Tibial nerve (tissue), 4 donors: Measurements from ENCODE around the gene SCN4B. TPM values are rescaled to one million over a fixed set of nuclear protein-coding genes. Genes with fewer than 3 reads are reported as not detected.

Source experiments
- DNase-seq, 2 donors: peaks; one replicate each; pipeline ENCODE4 v3.0.0-alpha.2; 2019; ENCODE audit warnings: low spot score in 2 of 2
- H3K27ac ChIP-seq, 4 donors: fragments of 200-600 bp; sonication (generic) in 3 of 4; one replicate each; pipeline ENCODE4 v1.5.1; 2017 to 2019; ENCODE audit warnings: mild to moderate bottlenecking in 1 of 4
- H3K27me3 ChIP-seq, 2 donors: fragments of 200-600 bp; sonication (generic) in 1 of 2; one replicate each; pipeline versions ENCODE4 v1.5.1 to v1.6.0; 2017 to 2019
- H3K36me3 ChIP-seq, 3 donors: fragments of 200-600 bp; sonication (generic); one replicate each; pipeline ENCODE4 v1.5.1; 2018 to 2019
- H3K4me1 ChIP-seq, 4 donors: fragments of 200-600 bp; sonication (generic) in 3 of 4; one replicate each; pipeline ENCODE4 v1.5.1; 2017 to 2019
- H3K4me3 ChIP-seq, 4 donors: fragments of 200-600 bp; sonication (generic) in 3 of 4; one replicate each; pipeline ENCODE4 v1.5.1; 2017 to 2019; ENCODE audit warnings: mild to moderate bottlenecking in 1 of 4, moderate library complexity in 1 of 4
- H3K9me3 ChIP-seq, 4 donors: fragments of 200-600 bp; sonication (generic) in 3 of 4; one replicate each; pipeline ENCODE4 v1.5.1; 2017 to 2019
- EP300 ChIP-seq, 2 donors: sonication (generic); formaldehyde crosslinking; IDR thresholded peaks; one replicate each; pipeline ENCODE4 v1.6.1; 2017; ENCODE audit warnings: antibody characterized with exemption in 2 of 2, mild to moderate bottlenecking in 1 of 2
- POLR2A ChIP-seq, 2 donors: fragments of 450-650 bp; IDR thresholded peaks; one replicate each; pipeline ENCODE4 v1.6.1; 2017; ENCODE audit warnings: antibody characterized with exemption in 2 of 2, mild to moderate bottlenecking in 2 of 2, moderate library complexity in 2 of 2
- WGBS, 2 donors: methylation state at CpG; one replicate each; pipeline ENCODE4 v1.1.5; 2018; 5-methylcytosine and 5-hydroxymethylcytosine counted together
- total RNA-seq, 4 donors: library from RNA; depleted of rRNA; stranded (reverse); fragments of >200 nt; gene quantifications; one replicate each; pipeline ENCODE4 v1.1.0, GENCODE V29; 2016
- TF ChIP-seq, protein P1 (sequence below), 5 experiments: fragments of 200-600 bp in 3 of 5; fragments of 450-650 bp in 2 of 5; sonication (generic) in 3 of 5; IDR thresholded peaks; one replicate each; pipeline ENCODE4 v1.5.1; 2016 to 2019; ENCODE audit warnings: antibody characterized with exemption in 5 of 5, mild to moderate bottlenecking in 3 of 5, moderate library complexity in 2 of 5

Gene SCN4B
- total RNA-seq, 4 donors from 2014 or later = 0.66 to 4.1 (median 1.1) TPM

DNA sequence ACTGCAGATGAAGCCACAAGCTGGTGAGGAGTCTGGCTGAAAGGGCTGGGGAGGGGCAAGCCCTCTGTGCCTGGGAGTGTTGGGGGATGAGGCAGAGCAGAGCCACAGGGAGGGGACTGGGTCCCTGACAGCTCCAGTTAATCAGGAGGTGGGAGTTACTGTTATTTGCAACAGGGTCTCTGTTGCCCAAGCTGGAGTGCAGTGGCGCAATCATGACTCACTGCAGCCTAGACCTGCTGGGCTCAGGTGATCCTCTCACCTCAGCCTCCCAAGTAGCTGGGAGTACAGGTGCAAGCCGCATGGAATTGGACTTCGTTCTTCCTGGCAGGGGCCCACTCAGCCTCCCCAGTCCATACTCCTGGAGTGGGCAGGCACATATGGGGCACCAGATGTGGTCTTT is 16.1 kb upstream of the SCN4B start:
- Histone ChIP-seq H3K4me3 (no peak overlapping the region), H3K9me3 (no peaks in the 10 kb centered on the region), H3K36me3 (peaks cover 0 to 5% (median 0%) of the 10 kb centered on the region in 3 donors), H3K27ac (no peak overlapping the region), H3K4me1 (peaks cover 0 to 12% (median 0%) of the 10 kb centered on the region in 4 donors), H3K27me3 (peaks cover 0 to 16% of the 10 kb centered on the region in 2 donors)
- no peak for DNase-seq
- no peak for TF ChIP-seq EP300 (IDR thresholded peaks at IDR 0.05)
- TF ChIP-seq POLR2A (IDR thresholded peaks at IDR 0.05) = no peak
- TF ChIP-seq, protein P1, sequence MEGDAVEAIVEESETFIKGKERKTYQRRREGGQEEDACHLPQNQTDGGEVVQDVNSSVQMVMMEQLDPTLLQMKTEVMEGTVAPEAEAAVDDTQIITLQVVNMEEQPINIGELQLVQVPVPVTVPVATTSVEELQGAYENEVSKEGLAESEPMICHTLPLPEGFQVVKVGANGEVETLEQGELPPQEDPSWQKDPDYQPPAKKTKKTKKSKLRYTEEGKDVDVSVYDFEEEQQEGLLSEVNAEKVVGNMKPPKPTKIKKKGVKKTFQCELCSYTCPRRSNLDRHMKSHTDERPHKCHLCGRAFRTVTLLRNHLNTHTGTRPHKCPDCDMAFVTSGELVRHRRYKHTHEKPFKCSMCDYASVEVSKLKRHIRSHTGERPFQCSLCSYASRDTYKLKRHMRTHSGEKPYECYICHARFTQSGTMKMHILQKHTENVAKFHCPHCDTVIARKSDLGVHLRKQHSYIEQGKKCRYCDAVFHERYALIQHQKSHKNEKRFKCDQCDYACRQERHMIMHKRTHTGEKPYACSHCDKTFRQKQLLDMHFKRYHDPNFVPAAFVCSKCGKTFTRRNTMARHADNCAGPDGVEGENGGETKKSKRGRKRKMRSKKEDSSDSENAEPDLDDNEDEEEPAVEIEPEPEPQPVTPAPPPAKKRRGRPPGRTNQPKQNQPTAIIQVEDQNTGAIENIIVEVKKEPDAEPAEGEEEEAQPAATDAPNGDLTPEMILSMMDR (IDR thresholded peaks at IDR 0.05) = no peak
- 78 to 94% methylated on average over 2 to 3 of the region's 3 CpGs for WGBS, 2 donors

DNA sequence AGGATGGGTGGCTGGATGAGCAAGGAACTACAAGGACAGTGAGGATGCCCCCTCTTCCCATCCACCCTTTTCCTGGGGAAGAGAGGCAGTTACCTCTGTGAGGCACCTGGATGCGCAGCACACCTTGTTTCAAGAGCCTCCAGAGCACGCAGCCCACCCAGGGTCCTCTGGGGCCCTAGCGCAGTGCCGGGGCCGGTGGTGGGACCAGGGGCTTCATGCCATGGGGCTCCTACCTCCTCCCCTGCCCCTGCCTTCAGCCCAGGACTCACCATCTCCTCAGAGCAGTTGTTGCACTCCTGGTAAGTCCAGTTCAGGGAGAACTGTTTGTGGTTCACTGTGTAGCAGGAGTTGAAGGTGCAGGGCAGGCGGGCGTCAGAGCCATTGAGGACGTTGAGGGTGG is 15.7 kb upstream of the SCN4B start:
- H3K4me3 ChIP-seq = no peak overlapping the region
- TF ChIP-seq EP300 (IDR thresholded peaks at IDR 0.05) (no peak), POLR2A (IDR thresholded peaks at IDR 0.05) (no peak)
- TF ChIP-seq, protein P1 (IDR thresholded peaks at IDR 0.05) = no peak
- H3K36me3 ChIP-seq = peaks cover 0 to 5% (median 0%) of the 10 kb centered on the region in 3 donors
- no peak for DNase-seq
- H3K4me1 ChIP-seq = peaks cover 0 to 12% (median 0%) of the 10 kb centered on the region in 4 donors
- peaks cover 0 to 16% of the 10 kb centered on the region in 2 donors for H3K27me3 ChIP-seq
- H3K27ac ChIP-seq = no peak overlapping the region
- H3K9me3 ChIP-seq = no peaks in the 10 kb centered on the region
- 92 to 93% methylated on average over 8 of the region's 8 CpGs for WGBS, 2 donors

DNA sequence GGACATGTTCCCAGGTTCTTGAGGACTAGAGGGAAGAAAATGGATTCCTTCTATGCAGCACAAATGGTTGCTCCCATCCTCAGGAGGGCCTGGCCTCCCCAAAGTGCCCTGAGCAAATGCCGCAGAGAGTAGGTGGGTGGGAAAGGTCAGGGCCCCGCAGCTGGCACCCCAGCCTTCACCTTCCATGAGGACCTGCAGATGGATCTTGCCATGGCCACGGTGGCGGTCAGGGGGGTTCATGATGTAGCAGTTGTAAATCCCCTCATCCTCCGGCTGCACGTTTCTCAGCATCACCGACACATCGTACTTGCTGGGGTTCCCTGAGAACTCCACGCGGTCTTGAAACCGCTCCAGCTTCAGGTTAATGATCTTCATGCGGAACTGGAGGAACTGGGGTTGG is 15.3 kb upstream of the SCN4B start:
- DNase-seq = no peak
- 86 to 92% methylated on average over 11 to 12 of the region's 12 CpGs for WGBS, 2 donors
- H3K36me3 ChIP-seq = peaks cover 0 to 5% (median 0%) of the 10 kb centered on the region in 3 donors
- no peak overlapping the region for H3K4me3 ChIP-seq
- peaks cover 0 to 17% of the 10 kb centered on the region in 2 donors for H3K27me3 ChIP-seq
- no peak overlapping the region for H3K27ac ChIP-seq
- H3K9me3 ChIP-seq = no peaks in the 10 kb centered on the region
- no peak for TF ChIP-seq POLR2A (IDR thresholded peaks at IDR 0.05)
- TF ChIP-seq, protein P1 (IDR thresholded peaks at IDR 0.05) = no peak
- TF ChIP-seq EP300 (IDR thresholded peaks at IDR 0.05) = no peak
- peaks cover 0 to 12% (median 0%) of the 10 kb centered on the region in 4 donors for H3K4me1 ChIP-seq

DNA sequence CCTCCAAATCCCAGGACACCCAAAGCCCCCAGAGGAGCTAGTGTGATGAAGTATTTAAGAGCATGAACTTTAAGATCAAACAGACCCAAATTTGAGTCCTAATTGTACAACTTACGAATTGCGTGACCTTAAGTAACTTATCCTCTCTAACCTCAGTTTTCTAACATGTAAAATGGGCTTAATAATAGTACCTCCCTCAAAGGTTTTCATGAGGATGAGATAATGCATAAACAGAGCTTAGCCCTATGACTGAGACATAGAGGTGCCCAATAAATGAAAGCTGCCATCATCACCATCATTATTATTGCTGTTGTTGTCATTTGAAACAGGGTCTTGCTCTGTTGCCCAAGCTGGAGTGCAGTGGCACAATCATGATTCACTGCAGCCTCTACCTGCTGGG is 14.6 kb upstream of the SCN4B start:
- 93% methylated on average over 2 of the region's 2 CpGs for WGBS, 2 donors
- Histone ChIP-seq H3K9me3 (no peaks in the 10 kb centered on the region), H3K27ac (no peak overlapping the region), H3K4me3 (no peak overlapping the region), H3K4me1 (peaks cover 0 to 12% (median 0%) of the 10 kb centered on the region in 4 donors), H3K36me3 (peaks cover 0 to 5% (median 0%) of the 10 kb centered on the region in 3 donors), H3K27me3 (peaks cover 0 to 24% of the 10 kb centered on the region in 2 donors)
- no peak for DNase-seq
- TF ChIP-seq, protein P1 (IDR thresholded peaks at IDR 0.05) = no peak
- TF ChIP-seq EP300 (IDR thresholded peaks at IDR 0.05) = no peak
- no peak for TF ChIP-seq POLR2A (IDR thresholded peaks at IDR 0.05)

DNA sequence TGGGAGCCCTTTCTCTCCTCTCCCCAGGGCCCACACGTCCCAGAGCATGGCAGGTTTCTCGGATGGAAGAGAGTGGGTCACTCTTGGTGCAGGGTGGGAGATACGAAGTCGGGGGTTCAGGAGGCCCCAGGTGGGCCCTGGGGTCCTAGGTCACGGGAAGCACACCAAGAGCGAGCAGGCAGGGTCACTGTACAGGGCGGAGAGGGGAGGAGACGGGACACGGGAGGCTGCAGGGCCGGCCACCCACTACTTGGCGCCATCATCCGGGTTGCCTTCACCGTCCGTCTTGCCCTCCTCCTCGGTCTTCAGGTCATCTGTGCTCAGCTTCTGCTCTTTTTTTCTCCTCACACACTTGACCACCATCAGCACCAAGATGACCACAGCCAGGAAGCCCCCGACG is 14.0 kb upstream of the SCN4B start:
- 71 to 83% methylated on average over 17 of the region's 17 CpGs for WGBS, 2 donors
- DNase-seq = no peak
- peaks cover 0 to 7% (median 0%) of the 10 kb centered on the region in 4 donors for H3K4me1 ChIP-seq

More for the DNA sequence above, 14.0 kb upstream of the SCN4B start:
- TF ChIP-seq, protein P1 (IDR thresholded peaks at IDR 0.05) = no peak
- TF ChIP-seq POLR2A (IDR thresholded peaks at IDR 0.05) (no peak), EP300 (IDR thresholded peaks at IDR 0.05) (no peak)
- Histone ChIP-seq H3K36me3 (peaks cover 0 to 5% (median 0%) of the 10 kb centered on the region in 3 donors), H3K27me3 (peaks cover 0 to 28% of the 10 kb centered on the region in 2 donors), H3K9me3 (no peaks in the 10 kb centered on the region), H3K4me3 (no peak overlapping the region), H3K27ac (no peak overlapping the region)
